ENCODE data around the gene PTPN22.
A peak's percentile ranks its signal among the peaks of the same experiment; 100 is the strongest.

The PTPN22 gene

DNA sequence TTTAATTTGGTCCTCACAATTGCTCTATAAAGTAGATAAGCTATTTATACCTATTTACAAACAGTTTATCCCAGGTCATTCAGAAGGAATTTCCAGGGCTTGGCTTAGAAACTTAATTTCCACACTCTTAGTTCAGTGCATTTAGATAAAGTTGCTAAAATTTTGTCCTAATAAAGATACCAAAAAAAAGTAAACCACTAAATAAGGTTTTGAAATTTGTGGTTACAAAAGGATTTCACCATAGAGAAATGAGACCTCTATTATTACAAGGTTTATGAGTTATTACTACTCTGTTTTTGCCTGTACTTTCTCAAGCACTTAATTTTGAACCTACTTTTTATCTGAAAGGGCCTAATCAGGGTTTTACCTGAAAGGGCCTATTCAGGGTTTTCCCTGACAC lies 22.4 kb downstream of the PTPN22 start:
- DNase-seq = no peak

DNA sequence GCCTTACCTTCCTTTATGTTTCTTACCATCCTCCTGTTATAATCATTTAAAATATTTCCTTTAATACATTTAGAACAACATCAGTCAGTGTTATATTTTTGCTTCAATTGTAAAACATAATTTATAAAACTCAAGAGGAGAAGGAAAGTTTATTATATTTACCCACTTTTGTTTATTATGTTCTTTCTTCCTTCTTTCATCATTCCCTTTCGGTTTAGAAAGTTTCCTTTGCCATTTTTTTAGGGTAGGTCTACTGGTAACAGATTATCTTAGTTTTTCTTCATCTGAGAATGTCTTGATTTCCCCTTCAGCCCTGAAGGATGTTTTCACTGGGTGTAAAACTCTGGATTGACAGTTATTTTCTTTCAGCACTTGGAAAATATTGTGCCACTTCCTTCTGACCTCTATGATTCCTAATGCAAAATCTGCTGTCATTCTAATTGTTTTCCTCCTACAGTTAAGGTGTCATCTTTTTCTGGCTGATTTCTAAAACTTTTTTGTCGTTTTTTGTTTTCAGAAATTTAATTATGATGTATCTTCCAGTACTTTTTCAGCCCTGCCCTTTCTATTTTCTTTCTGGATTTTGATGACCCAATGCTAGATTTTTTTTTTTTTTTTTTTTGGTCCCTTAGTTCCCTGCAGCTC lies 25.0 kb downstream of the PTPN22 start:
- DNase-seq = no peak

DNA sequence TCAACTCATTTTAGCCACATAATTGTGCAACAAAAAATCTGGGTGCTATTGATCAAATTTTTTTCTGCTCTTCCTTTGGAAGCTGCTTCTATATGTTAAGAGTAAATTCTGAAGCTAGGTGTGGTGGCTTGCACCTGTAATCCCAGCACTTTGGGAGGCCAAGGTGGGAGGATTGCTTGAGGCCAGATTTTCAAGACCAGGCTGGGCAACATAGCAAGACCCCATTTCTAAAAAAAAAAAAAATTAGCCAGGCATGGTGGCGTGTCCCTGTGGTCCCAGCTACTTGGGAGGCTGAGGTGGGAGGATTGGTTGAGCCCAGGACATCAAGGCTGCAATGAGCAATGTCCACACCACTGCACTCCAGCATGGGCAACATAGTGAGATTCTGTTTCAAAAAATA lies 35.0 kb downstream of the PTPN22 start:
- no peak for DNase-seq

GRCh38 chr1:113835686-113836290 lies 35.7 kb downstream of the PTPN22 start:
- peak; percentile 74 to 83 (median 75) for DNase-seq

DNA sequence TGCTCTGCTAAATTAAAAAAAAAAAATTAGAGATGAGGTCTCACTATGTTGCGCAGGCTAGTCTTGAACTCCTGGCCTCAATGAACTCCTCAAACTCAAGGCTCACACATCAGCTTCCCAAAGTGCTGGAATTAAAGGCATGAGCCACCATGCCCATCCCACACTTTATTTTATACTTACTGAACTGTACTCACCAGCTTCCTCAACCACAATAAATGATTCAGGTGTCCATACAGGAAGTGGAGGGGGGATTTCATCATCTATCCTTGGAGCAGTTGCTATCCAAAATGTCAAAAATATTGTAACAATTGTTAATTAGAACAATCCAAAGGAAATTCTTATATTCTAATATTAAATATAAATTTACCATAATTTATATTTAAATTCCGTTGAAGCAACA lies 36.8 kb downstream of the PTPN22 start:
- DNase-seq = no peak

- no peak for DNase-seq
Measured at GRCh38 chr1:113830039-113830438, 41.5 kb downstream of the PTPN22 start.

GRCh38 chr1:113821916-113822315 lies 49.6 kb downstream of the PTPN22 start:
- no peak for DNase-seq

GRCh38 chr1:113818578-113818977 lies 52.9 kb downstream of the PTPN22 start:
- peak; percentile 35 to 49 (median 35) for DNase-seq

DNA sequence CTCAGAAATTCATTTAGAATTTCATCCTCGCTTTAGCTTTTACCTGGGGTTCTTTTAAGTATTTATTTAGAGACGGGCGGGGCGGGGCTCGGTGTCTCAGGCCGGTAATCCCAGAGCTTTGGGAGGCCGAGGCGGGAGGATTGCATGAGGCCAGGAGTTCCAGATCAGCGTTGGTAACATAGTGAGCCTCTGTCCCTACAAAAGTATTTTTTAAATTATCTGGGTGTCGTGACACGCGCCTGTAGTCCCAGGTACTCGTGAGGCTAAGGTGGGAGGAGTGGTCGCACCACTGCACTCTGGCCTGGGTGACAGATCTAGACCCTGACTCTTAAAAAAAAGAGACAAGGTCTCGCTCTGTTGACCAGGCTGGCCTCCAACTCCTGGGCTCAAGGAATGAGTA lies 58.3 kb downstream of the PTPN22 start:
- DNase-seq = no peak

DNA sequence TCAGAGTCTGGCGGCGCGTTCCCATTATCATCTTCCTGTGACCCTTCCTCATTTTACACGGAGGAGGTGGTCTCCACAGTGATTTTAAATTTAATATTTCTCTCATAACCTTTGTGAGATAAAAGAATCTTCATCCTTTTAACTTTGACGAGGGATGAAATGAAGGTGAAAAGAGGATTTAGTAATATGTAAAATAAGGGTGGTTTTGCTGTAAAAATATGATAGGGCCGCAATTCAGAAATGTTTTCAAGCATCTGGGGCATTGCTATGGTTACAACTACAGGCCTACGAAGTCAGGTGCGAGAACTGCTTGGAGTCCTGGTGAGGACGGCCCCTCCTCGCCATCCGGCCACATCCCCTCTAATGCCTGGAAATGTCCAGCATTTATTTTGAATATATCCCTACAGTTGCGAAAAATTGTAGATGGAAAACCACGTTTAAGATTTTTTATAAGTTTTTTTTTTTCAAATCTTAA lies 58.8 kb downstream of the PTPN22 start:
- no peak for DNase-seq

DNA sequence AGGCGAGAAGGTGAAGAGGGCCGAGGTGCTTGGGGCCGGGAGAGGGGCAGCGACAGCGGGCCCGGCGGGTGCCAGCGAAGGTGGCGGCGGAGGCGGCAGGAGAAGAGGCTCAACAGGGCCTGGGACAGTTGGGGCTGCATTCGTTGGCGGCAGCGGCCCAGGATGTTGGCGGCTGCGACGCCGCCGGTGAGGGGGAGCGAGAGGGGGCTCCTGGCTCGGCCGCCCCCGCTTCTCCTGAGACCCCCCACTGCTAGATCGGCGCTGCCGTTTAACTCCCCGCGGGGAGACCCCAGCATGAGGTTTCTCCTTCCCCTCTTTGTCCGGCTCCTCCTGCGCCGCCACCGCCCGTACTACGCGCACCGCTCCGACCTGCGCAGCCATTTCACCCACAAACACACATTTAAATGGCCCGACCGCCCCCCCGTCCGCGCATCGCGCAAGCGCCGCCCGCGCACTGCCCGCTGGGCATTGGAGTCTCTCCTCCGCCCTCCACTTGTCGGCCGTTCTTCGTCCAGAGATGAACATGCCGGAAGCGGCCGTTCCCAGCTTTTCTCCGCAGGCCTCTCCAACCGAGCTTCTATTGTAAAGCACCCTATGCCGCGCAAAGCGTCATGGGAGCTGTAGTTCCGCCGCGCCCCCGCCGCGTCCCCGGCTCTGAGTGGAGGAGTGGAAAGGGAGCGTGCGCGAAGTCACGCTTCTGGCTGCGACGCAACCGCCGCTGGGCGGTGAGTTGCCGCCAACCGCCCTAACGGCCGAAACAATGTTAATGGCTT lies 59.4 kb downstream of the PTPN22 start, which contains the start of gene RSBN1:
Gene RSBN1 (minus strand): TSS at position 589 of the 773 bp plus-strand sequence. CDS start 64 bp downstream, at position 525.
- DNase-seq = peak; percentile 99 to 100 (median 100)

GRCh38 chr1:113811156-113811887 lies 60.2 kb downstream of the PTPN22 start:
- peak; percentile 20 to 30 (median 20) for DNase-seq

- peak; percentile 6 to 51 (median 41) for DNase-seq
Measured at GRCh38 chr1:113809670-113810602, 61.6 kb downstream of the PTPN22 start.

DNA sequence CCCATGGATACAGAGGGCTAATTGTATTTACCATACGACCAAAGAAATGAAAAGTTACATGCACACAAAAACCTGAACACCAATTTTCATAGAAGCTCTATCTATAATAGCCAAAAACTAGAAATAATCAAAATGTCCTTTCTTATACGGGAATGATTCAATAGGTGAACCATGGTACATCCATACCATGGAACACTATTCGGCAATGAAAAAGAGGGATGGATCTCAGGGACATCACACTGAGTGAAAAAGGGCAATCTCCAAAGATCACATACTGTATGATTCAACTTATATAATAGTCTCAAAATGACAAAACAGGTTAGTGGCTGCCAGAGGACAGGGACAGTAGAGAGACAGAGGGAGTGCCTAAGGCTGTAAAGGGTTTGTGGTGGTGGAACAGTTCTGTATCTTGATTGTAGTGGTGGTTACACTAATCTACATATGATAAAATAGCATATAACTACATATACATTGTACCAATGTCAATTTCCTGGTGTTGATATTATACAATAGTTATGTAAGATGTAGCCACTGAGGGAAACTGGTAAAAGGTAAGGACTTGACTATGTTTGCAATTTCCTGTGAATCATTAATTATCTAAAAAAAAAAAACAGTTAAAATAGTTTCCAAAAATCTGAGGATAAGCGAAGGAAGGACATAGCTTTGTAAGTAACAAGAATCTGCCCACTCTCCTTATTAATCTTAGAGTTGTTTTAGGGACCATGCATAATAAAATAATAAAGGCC lies 62.9 kb downstream of the PTPN22 start:
- no peak for DNase-seq

DNA sequence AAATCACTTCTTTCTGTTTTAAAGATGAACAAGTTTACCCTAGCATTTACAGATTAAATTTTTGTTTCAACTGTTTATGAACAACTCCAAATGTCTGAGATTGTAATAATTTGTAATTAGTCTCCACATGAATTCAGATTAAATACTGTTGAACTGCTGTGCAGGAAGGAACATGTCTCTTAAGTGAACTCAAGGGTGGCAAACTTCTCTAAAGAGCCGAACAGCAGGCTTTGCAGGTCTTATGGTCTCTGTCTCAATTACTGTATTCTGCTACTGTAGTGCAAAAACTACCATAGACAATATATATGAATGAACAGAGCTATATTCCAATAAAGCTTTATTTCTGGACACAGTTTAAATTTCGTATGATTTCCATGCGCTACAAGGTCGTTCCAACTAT lies 65.9 kb downstream of the PTPN22 start:
- no peak for DNase-seq

DNA sequence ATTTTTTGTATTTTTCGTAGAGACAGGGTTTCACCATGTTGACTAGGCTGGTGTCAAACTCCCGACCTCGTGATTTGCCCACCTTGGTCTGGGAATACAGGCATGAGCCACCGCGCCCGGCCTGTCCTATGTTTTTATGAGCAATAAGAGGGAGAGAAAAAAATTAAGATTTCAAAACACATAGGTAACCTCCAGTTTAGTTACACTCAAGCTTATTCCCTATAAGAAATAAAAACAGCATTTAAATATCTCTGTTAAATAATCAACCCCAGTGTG lies 66.3 kb downstream of the PTPN22 start:
- DNase-seq = no peak

DNA sequence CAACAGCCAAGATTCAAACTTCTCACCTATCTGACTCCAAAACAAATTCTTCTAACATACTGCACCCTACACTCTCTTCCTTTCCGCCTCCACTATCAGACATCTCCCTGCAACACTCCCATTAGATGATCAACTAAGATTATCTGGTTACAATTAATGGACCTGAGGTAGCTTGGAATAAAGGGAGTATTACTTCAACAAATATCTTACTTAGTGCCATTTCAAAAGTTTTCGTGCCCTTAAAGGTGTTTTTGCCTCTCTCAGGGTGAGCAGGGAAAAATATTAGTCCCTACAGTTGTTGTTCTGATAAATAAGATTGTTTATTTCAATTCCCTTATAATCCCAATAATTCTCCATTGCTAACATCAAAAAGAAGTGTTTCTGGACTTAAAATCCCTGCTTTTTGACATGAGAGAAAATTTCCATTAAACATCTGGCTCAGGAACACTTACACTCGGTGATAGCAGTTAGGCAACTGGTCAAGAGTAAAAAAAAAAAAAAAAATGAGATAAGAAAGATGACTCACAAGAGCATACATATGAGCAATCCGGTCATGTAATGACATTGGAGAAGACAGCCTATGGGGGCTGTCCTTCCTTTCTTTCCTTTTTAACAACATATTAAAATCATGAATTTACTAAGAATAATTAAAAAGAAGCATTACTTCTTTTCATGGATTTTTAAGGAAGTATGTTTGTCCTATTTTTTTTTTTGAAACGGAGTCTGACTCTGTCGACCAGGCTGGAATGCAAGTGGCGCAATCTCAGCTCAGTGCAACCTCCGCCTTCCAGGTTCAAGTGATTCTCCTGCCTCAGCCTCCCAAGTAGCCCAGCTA lies 66.9 kb downstream of the PTPN22 start:
- peak; percentile 57 to 78 (median 75) for DNase-seq

DNA sequence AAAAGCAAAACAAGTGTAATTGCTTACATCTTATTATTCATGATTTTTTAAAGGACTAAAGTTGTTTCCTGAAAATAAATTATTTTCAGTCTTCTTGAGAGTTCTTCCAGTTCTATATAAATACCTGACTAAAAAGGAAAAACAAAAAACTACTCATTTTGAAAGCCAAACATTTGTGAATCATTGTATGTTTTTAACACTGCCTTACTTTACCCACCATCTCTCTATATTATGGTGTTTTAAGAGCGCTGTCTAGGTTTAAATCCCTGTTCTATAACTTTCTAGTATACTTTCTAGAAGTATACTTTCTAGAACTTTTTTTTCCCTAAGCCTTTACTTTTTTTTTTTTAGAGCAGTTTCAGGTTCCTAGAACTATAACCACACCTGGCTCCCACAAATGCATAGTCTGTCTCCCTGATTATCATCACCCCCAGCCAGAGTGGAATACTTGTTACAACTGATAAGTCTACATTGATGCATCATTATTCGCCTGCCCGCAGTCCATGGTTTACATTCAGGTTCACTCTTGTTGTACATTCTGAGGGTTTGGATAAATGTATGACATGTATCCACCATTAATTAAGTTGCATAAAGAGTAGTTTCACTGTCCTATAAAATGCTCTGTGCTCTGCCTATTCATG lies 69.0 kb downstream of the PTPN22 start:
- no peak for DNase-seq

- DNase-seq = no peak
Measured at GRCh38 chr1:113800487-113800886, 71.0 kb downstream of the PTPN22 start.

GRCh38 chr1:113797472-113797871 lies 74.0 kb downstream of the PTPN22 start:
- no peak for DNase-seq

Measured in suppressor macrophage treated with lipopolysaccharide for 1 hour (primary cell).